ENCODE results near the gene OPN5. TPM values are rescaled to one million over a fixed set of nuclear protein-coding genes. Genes with fewer than 3 reads are reported as not detected.
"Not testable (repeated sequence)": the region's sequence is repeated elsewhere in the genome, so short reads cannot be mapped to it uniquely, and the experiment has no call there.

Gene OPN5
- total and polyA plus RNA-seq, 4 donors, result 0.12 TPM; not detected in 3

- TF ChIP-seq, protein P1, sequence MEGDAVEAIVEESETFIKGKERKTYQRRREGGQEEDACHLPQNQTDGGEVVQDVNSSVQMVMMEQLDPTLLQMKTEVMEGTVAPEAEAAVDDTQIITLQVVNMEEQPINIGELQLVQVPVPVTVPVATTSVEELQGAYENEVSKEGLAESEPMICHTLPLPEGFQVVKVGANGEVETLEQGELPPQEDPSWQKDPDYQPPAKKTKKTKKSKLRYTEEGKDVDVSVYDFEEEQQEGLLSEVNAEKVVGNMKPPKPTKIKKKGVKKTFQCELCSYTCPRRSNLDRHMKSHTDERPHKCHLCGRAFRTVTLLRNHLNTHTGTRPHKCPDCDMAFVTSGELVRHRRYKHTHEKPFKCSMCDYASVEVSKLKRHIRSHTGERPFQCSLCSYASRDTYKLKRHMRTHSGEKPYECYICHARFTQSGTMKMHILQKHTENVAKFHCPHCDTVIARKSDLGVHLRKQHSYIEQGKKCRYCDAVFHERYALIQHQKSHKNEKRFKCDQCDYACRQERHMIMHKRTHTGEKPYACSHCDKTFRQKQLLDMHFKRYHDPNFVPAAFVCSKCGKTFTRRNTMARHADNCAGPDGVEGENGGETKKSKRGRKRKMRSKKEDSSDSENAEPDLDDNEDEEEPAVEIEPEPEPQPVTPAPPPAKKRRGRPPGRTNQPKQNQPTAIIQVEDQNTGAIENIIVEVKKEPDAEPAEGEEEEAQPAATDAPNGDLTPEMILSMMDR (IDR thresholded peaks at IDR 0.05; ENCODE audit: control extremely low read depth, extremely low read depth), result no peak
- no peak overlapping the region for H3K4me3 ChIP-seq
- no peak for DNase-seq
These were observed 38.1 kb upstream of the OPN5 start for GRCh38 chr6:47743744-47744143.

DNA sequence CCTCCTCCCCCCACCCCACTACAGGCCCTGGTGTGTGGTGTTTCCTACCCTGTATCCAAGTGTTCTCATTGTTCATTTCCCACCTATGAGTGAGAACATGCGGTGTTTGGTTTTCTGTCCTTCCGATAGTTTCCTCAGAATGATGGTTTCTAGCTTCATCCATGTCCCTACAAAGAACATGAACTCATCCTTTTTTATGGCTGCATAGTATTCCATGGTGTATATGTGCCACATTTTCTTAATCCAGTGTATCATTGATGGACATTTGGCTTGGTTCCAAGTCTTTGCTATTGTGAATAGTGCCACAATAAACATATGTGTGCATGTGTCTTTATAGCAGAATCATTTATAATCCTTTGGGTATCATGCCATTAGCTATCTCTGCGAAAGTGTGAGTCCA is 36.6 kb upstream of the OPN5 start:
- not testable (repeated sequence) for ATAC-seq (ENCODE audit: insufficient read depth, low FRiP score); H3K4me3 ChIP-seq; DNase-seq; H3K36me3 ChIP-seq (ENCODE audit: control insufficient read depth in 4 of 4, insufficient read depth in 4 of 4, low read length in 4 of 4); H3K27ac ChIP-seq (ENCODE audit: low read depth in 1 of 2, low read length in 1 of 2); H3K4me1 ChIP-seq (ENCODE audit: control insufficient read depth in 5 of 5, insufficient read depth in 5 of 5, low read length in 5 of 5); H3K27me3 ChIP-seq (ENCODE audit: control insufficient read depth in 3 of 3, insufficient read depth in 3 of 3, low read length in 2 of 3); H3K9ac ChIP-seq (ENCODE audit: insufficient read depth in 1 of 2, low read length in 2 of 2); H3K9me3 ChIP-seq (ENCODE audit: control insufficient read depth in 4 of 4, insufficient read depth in 3 of 4, low read length in 3 of 4)
- 91 to 98% methylated on average over 3 of the region's 3 CpGs for WGBS, 2 donors

More at GRCh38 chr6:47743744-47744143, 38.1 kb upstream of the OPN5 start:
- H3K27me3 ChIP-seq (ENCODE audit: control insufficient read depth in 3 of 3, insufficient read depth in 3 of 3, low read length in 2 of 3), result no peaks in the 10 kb centered on the region
- no peak overlapping the region for H3K27ac ChIP-seq (ENCODE audit: low read depth in 1 of 2, low read length in 1 of 2)
- no peaks in the 10 kb centered on the region for H3K4me1 ChIP-seq (ENCODE audit: control insufficient read depth in 5 of 5, insufficient read depth in 5 of 5, low read length in 5 of 5)
- H3K36me3 ChIP-seq (ENCODE audit: control insufficient read depth in 4 of 4, insufficient read depth in 4 of 4, low read length in 4 of 4), result no peaks in the 10 kb centered on the region
- ATAC-seq (ENCODE audit: insufficient read depth, low FRiP score), result no peak
- H3K9ac ChIP-seq (ENCODE audit: insufficient read depth in 1 of 2, low read length in 2 of 2), result no peak overlapping the region
- H3K9me3 ChIP-seq (ENCODE audit: control insufficient read depth in 4 of 4, insufficient read depth in 3 of 4, low read length in 3 of 4), result no peaks in the 10 kb centered on the region

DNA sequence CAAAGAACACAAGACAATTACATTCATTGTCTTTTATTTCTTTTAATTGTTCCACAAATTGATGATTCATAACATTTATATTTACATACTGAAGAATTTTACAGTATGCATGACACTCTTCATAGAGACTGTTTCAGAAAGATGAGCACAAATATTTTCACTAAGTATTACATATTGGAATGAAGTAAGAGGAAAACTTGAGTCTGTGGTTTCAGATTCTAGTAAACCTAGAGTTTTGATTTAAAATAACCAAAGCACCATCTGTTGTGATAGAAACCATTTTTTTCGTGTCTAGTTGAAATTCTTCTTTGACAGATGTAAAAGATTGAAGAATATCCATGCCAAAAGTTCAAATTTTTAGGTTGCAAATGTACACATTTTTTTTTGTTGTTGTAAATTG is 32.1 kb upstream of the OPN5 start:
- Histone ChIP-seq H3K4me3 (no peak overlapping the region), H3K27ac (ENCODE audit: low read depth in 1 of 2, low read length in 1 of 2) (no peak overlapping the region), H3K36me3 (ENCODE audit: control insufficient read depth in 4 of 4, insufficient read depth in 4 of 4, low read length in 4 of 4) (no peaks in the 10 kb centered on the region), H3K4me1 (ENCODE audit: control insufficient read depth in 5 of 5, insufficient read depth in 5 of 5, low read length in 5 of 5) (no peaks in the 10 kb centered on the region), H3K27me3 (ENCODE audit: control insufficient read depth in 3 of 3, insufficient read depth in 3 of 3, low read length in 2 of 3) (no peaks in the 10 kb centered on the region), H3K9me3 (ENCODE audit: control insufficient read depth in 4 of 4, insufficient read depth in 3 of 4, low read length in 3 of 4) (no peaks in the 10 kb centered on the region), H3K9ac (ENCODE audit: insufficient read depth in 1 of 2, low read length in 2 of 2) (no peak overlapping the region)
- TF ChIP-seq, protein P1 (IDR thresholded peaks at IDR 0.05; ENCODE audit: control extremely low read depth, extremely low read depth), result no peak
- no peak for DNase-seq
- 65 to 66% methylated on average over 1 of the region's 1 CpG for WGBS, 2 donors
- no peak for ATAC-seq (ENCODE audit: insufficient read depth, low FRiP score)

- 81 to 91% methylated on average over 1 of the region's 1 CpG for WGBS, 2 donors
- Histone ChIP-seq H3K4me3 (no peak overlapping the region), H3K36me3 (ENCODE audit: control insufficient read depth in 4 of 4, insufficient read depth in 4 of 4, low read length in 4 of 4) (no peaks in the 10 kb centered on the region), H3K27ac (ENCODE audit: low read depth in 1 of 2, low read length in 1 of 2) (no peak overlapping the region), H3K27me3 (ENCODE audit: control insufficient read depth in 3 of 3, insufficient read depth in 3 of 3, low read length in 2 of 3) (no peaks in the 10 kb centered on the region), H3K4me1 (ENCODE audit: control insufficient read depth in 5 of 5, insufficient read depth in 5 of 5, low read length in 5 of 5) (no peaks in the 10 kb centered on the region), H3K9ac (ENCODE audit: insufficient read depth in 1 of 2, low read length in 2 of 2) (no peak overlapping the region), H3K9me3 (ENCODE audit: control insufficient read depth in 4 of 4, insufficient read depth in 3 of 4, low read length in 3 of 4) (no peaks in the 10 kb centered on the region)
- DNase-seq, result no peak
- TF ChIP-seq, protein P1 (IDR thresholded peaks at IDR 0.05; ENCODE audit: control extremely low read depth, extremely low read depth), result no peak
- no peak for ATAC-seq (ENCODE audit: insufficient read depth, low FRiP score)
These were observed 29.0 kb upstream of the OPN5 start for GRCh38 chr6:47752801-47753200.
